ENCODE measurements around the gene ZBTB7C.

The ZBTB7C gene

DNA sequence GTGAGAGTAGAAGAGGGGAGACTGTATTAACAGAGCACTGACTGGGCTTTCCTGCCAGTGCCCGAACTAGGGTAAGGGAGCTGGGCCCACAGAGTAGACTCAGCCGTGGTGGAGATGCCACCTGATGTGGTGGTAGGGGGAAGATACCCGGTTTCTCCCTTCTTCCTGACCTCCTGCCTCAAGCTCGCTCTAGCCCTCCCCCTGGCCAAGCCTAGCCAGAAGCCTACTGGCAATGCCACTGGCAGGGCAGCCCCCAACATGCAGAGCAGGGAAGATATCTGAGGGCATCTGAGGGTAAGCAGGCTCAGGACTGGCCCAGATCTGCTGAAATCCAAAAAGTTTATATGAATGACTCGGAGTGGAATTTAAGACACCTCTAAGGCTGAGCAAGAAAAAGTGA, 316.1 kb downstream of the ZBTB7C start:
- DNase-seq (ENCODE audit: low read depth in 2 of 2), result no peak

GRCh38 chr18:48091869-48092497, 317.2 kb downstream of the ZBTB7C start:
- no peak for DNase-seq (ENCODE audit: low read depth in 2 of 2)

- DNase-seq (ENCODE audit: low read depth in 2 of 2), result no peak
Observed at GRCh38 chr18:48090702-48091101, 318.5 kb downstream of the ZBTB7C start.

DNA sequence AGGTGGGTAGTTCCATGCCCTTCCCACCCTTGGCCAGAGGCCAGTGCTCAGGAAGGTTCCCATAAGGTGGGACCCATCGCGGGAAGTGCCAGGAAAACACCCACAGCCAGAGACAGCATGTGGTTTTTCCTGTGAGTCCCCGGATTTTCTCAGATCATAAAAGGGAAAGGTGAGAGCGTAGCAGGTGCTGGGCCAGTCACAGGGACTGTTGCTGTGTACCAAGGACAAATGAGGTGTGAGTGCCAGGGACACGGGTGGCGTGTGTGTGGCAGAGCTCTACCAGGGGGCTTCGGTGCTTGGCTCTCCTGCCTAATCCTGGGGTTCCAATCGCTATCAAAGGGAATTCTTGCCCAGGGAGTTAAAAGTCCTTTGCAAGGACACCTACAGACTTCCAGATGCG, 319.2 kb downstream of the ZBTB7C start:
- no peak for DNase-seq (ENCODE audit: low read depth in 2 of 2)

GRCh38 chr18:48085781-48086487, 323.2 kb downstream of the ZBTB7C start:
- no peak for DNase-seq (ENCODE audit: low read depth in 2 of 2)

- no peak for DNase-seq (ENCODE audit: low read depth in 2 of 2)
Observed at GRCh38 chr18:48084858-48085257, 324.3 kb downstream of the ZBTB7C start.

GRCh38 chr18:48084041-48084757, 325.0 kb downstream of the ZBTB7C start:
- DNase-seq (ENCODE audit: low read depth in 2 of 2), result no peak

DNA sequence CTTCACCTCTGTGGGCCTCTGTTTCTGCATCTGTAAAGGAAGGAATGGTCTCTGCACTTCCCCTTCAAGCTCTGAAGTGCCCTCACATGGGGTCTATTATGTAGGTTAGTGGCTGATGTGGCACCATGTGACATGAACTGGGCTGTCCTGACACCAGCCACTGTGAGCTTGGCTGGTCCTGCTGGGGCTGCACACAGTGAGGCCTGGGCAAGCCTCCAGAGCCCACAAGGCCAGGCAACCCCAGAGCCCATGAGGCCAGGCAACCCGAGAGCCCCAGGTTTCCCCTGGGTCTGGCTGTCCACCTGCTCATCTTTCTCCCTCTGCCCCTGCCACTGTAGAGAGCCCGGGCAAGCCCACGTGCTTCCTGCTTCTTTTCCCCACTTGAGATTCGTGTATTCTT, 328.6 kb downstream of the ZBTB7C start:
- DNase-seq (ENCODE audit: low read depth in 2 of 2), result no peak

DNA sequence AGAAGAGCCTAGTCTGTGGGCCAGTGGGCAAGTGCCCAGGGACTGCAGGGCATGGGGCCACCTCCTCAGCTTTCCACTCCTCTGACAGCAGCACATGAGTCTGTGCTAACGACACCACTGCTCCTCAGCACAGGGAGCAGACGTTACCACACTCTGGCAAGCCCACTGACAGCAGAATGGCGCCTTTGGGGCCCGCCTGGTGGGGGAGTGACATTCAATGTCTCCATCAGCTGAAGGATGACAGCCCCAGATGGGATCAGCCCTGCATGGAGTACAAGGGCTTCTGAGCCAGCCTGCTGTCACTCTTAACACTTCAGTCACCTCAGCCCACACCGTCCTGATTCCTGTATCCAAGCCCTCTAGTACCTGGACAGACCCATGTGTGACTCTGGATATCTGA, 329.3 kb downstream of the ZBTB7C start:
- no peak for DNase-seq (ENCODE audit: low read depth in 2 of 2)

GRCh38 chr18:48078448-48078847, 330.7 kb downstream of the ZBTB7C start:
- DNase-seq (ENCODE audit: low read depth in 2 of 2), result no peak

DNA sequence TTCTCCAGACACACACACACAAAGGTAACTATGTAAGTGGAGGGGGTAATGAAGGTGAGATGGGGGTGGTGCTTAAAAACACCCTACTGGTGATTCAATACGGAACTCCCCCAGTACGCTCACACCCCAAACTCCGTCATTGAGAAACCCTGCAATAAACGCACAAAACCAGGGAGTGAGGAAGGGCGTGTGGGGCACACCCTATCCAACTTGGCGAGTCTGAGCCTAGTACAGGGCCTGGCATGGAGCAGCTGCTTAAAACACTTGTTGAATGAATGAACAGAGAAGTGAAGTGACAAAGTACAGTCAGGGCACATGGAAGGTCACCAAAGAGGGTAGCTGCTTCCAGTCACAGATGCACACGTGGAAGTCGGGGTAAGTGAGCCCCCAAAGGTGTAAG, 331.9 kb downstream of the ZBTB7C start:
- DNase-seq (ENCODE audit: low read depth in 2 of 2), result no peak

DNA sequence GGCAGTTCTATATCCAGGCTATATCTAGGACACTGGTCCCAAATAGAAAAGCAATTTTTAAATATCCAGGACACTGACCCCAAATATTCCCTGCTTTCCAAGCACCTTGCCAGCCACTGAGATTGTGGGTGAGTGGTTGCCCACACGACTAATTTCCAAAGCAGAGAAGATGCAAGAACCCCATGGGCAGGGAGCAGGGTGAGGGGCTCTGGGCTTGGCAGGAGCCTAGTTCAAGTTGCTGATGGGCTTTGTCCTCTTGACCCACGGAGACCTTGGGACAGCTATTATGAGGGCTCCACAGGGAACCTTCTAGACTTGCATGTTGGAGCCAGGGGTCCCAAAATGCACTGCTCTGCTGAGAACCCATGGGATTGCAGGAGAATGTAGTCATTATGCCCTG, 332.7 kb downstream of the ZBTB7C start:
- no peak for DNase-seq (ENCODE audit: low read depth in 2 of 2)

DNA sequence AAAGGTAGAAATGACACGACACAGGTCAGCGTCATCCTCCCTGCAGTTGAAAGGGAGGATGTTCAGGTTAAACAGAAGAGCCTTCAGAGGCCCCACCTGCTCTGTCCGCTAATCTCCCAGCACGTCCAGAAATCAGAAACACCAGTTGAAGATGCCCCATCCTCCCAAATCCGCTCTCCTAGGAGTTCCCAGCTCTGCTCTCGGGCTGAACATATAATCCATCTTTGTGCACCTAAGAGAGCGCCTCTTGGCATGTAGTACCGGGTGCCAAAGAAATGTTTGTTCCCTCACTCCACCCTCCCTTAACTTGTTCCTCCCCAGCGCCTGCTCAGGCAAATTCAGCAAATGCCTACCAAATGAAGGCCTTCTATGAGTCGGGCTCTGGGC, 333.5 kb downstream of the ZBTB7C start:
- no peak for DNase-seq (ENCODE audit: low read depth in 2 of 2)

- no peak for DNase-seq (ENCODE audit: low read depth in 2 of 2)
Observed at GRCh38 chr18:48074929-48075706, 334.1 kb downstream of the ZBTB7C start.

- DNase-seq (ENCODE audit: low read depth in 2 of 2), result no peak
Observed at GRCh38 chr18:48073211-48073930, 335.8 kb downstream of the ZBTB7C start.

GRCh38 chr18:48072428-48073204, 336.6 kb downstream of the ZBTB7C start:
- no peak for DNase-seq (ENCODE audit: low read depth in 2 of 2)

- no peak for DNase-seq (ENCODE audit: low read depth in 2 of 2)
Observed at GRCh38 chr18:48068916-48069445, 340.2 kb downstream of the ZBTB7C start.

GRCh38 chr18:48066225-48066652, 342.9 kb downstream of the ZBTB7C start:
- DNase-seq (ENCODE audit: low read depth in 2 of 2), result no peak

GRCh38 chr18:48065601-48065995, 343.6 kb downstream of the ZBTB7C start:
- DNase-seq (ENCODE audit: low read depth in 2 of 2), result no peak

GRCh38 chr18:48064978-48065600, 344.1 kb downstream of the ZBTB7C start:
- no peak for DNase-seq (ENCODE audit: low read depth in 2 of 2)

Data from stimulated activated CD4-positive, alpha-beta T cell treated with anti-CD3 and anti-CD28 coated beads, Interleukin-4, amount 100 ng/mL, for 48 hours (primary cell).